Esophagus muscularis mucosa (tissue), 4 donors: ENCODE measurements around the gene PDE1A.

Experiments used
- EP300 ChIP-seq: sonication (generic); formaldehyde crosslinking; IDR thresholded peaks from one replicate; pipeline ENCODE4 v1.6.1; 2017; ENCODE audit warnings: antibody characterized with exemption
- POLR2A ChIP-seq: fragments of 450-650 bp; IDR thresholded peaks from one replicate; pipeline ENCODE4 v1.6.1; 2017; ENCODE audit warnings: antibody characterized with exemption, moderate library complexity, mild to moderate bottlenecking, low read depth
- POLR2AphosphoS5 ChIP-seq, 2 donors: sonication (generic); formaldehyde crosslinking; IDR thresholded peaks; one replicate each; pipeline ENCODE4 v1.6.1; 2017; ENCODE audit warnings: antibody characterized with exemption in 2 of 2
- TF ChIP-seq, protein P1 (sequence below), 3 experiments: fragments of 200-600 bp in 2 of 3; fragments of 450-650 bp in 1 of 3; sonication (generic) in 2 of 3; IDR thresholded peaks; one replicate each; pipeline ENCODE4 v1.5.1; 2017 to 2019; ENCODE audit warnings: antibody characterized with exemption in 3 of 3, mild to moderate bottlenecking in 2 of 3, moderate library complexity in 1 of 3

DNA sequence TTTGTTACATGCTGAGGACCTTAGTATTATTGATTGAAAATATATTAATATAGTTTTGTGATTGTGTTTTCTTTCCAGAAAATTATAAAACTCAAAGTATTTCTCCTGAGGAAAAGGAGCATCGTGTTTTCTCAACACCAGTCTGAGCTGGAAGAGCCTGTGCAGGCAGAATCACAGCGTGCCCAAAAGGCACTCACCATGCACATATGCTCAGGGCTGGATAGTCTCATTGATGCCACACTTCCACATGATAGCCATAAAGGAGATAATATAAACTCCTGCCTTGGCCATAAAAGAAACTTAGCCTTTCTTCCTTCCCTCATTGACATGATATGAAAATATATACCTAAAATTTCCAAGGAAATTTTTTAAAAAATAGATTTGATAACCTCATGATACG, 4.0 kb downstream of the PDE1A start:
- TF ChIP-seq, protein P1, sequence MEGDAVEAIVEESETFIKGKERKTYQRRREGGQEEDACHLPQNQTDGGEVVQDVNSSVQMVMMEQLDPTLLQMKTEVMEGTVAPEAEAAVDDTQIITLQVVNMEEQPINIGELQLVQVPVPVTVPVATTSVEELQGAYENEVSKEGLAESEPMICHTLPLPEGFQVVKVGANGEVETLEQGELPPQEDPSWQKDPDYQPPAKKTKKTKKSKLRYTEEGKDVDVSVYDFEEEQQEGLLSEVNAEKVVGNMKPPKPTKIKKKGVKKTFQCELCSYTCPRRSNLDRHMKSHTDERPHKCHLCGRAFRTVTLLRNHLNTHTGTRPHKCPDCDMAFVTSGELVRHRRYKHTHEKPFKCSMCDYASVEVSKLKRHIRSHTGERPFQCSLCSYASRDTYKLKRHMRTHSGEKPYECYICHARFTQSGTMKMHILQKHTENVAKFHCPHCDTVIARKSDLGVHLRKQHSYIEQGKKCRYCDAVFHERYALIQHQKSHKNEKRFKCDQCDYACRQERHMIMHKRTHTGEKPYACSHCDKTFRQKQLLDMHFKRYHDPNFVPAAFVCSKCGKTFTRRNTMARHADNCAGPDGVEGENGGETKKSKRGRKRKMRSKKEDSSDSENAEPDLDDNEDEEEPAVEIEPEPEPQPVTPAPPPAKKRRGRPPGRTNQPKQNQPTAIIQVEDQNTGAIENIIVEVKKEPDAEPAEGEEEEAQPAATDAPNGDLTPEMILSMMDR (IDR thresholded peaks at IDR 0.05): no peak
- TF ChIP-seq POLR2AphosphoS5 (IDR thresholded peaks at IDR 0.05) (no peak), EP300 (no peak), POLR2A (no peak)
